ENCODE data around the gene PPARD.

Gene PPARD

GRCh38 chr6:35342258-35343091 is at the start of gene PPARD:
PPARD (plus strand) TSS chr6:35342558; CDS start chr6:35411088, 68,530 bp downstream.
- DNase-seq (ENCODE audit: low spot score in 2 of 2) (peak; percentile 95 to 97), ATAC-seq (replicated peaks; ENCODE audit: extremely low read depth, poor library complexity, severe bottlenecking) (peak; percentile 98)
- Mint-ChIP-seq H3K4me3 (peak within 1 kb of the TSS; percentile 89), H3K4me1 (peaks cover 38% of the 10 kb centered on the region), H3K27me3 (no peaks in the 10 kb centered on the region), H3K36me3 (ENCODE audit: insufficient read depth) (peaks cover 24% of the 10 kb centered on the region), H3K9me3 (no peaks in the 10 kb centered on the region), H3K27ac (ENCODE audit: low read depth) (peak within 1 kb of the TSS; percentile 96)

DNA sequence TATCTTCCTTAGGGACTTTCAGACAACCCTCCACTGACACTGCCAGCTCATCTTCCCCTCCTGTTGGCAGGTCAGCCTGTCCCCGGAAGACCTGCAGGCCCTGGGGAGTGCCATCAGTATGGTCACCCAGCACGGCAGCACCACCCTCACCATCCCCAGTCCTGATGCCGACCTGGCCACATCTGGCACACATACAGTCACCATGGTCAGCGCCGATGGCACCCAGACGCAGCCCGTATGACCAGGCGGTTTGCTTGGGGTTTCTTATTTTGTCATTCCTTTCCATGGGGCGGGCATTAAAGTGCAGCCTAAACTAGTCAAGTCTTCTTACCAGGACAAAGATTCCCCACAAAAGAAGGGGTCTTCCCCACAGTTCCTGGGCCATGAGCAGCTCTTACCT is 48.7 kb upstream of the PPARD start:
- no peak for DNase-seq (ENCODE audit: low spot score in 2 of 2)
- Mint-ChIP-seq H3K36me3 (ENCODE audit: insufficient read depth) (peaks cover 33% of the 10 kb centered on the region), H3K4me3 (no peak overlapping the region), H3K4me1 (peaks cover 9% of the 10 kb centered on the region), H3K9me3 (no peaks in the 10 kb centered on the region), H3K27ac (ENCODE audit: low read depth) (no peak overlapping the region), H3K27me3 (no peaks in the 10 kb centered on the region)
- ATAC-seq (replicated peaks; ENCODE audit: extremely low read depth, poor library complexity, severe bottlenecking) = no peak

- Mint-ChIP-seq H3K4me3 (no peak overlapping the region), H3K9me3 (no peaks in the 10 kb centered on the region), H3K4me1 (peaks cover 16% of the 10 kb centered on the region), H3K27me3 (no peaks in the 10 kb centered on the region), H3K36me3 (ENCODE audit: insufficient read depth) (peaks cover 28% of the 10 kb centered on the region), H3K27ac (ENCODE audit: low read depth) (peak overlapping the region; percentile 13)
- ATAC-seq (replicated peaks; ENCODE audit: extremely low read depth, poor library complexity, severe bottlenecking) (no peak), DNase-seq (ENCODE audit: low spot score in 2 of 2) (no peak)
Measured at GRCh38 chr6:35294308-35294945, 47.9 kb upstream of the PPARD start.

- no peak overlapping the region for H3K27ac Mint-ChIP-seq (ENCODE audit: low read depth)
- H3K36me3 Mint-ChIP-seq (ENCODE audit: insufficient read depth) = peaks cover 25% of the 10 kb centered on the region
- no peaks in the 10 kb centered on the region for H3K9me3 Mint-ChIP-seq
- H3K4me3 Mint-ChIP-seq = no peak overlapping the region
- H3K4me1 Mint-ChIP-seq = peaks cover 22% of the 10 kb centered on the region
- ATAC-seq (replicated peaks; ENCODE audit: extremely low read depth, poor library complexity, severe bottlenecking) (no peak), DNase-seq (ENCODE audit: low spot score in 2 of 2) (no peak)
- H3K27me3 Mint-ChIP-seq = no peaks in the 10 kb centered on the region
Measured at GRCh38 chr6:35295036-35295435, 47.3 kb upstream of the PPARD start.

GRCh38 chr6:35295521-35296315 is 46.6 kb upstream of the PPARD start:
- Mint-ChIP-seq H3K36me3 (ENCODE audit: insufficient read depth) (peaks cover 20% of the 10 kb centered on the region), H3K9me3 (no peaks in the 10 kb centered on the region), H3K4me3 (no peak overlapping the region), H3K4me1 (peaks cover 29% of the 10 kb centered on the region), H3K27ac (ENCODE audit: low read depth) (no peak overlapping the region), H3K27me3 (no peaks in the 10 kb centered on the region)
- ATAC-seq (replicated peaks; ENCODE audit: extremely low read depth, poor library complexity, severe bottlenecking) (no peak), DNase-seq (ENCODE audit: low spot score in 2 of 2) (no peak)

- H3K36me3 Mint-ChIP-seq (ENCODE audit: insufficient read depth) = peaks cover 16% of the 10 kb centered on the region
- peaks cover 39% of the 10 kb centered on the region for H3K4me1 Mint-ChIP-seq
- H3K27me3 Mint-ChIP-seq = no peaks in the 10 kb centered on the region
- ATAC-seq (replicated peaks; ENCODE audit: extremely low read depth, poor library complexity, severe bottlenecking) (no peak), DNase-seq (ENCODE audit: low spot score in 2 of 2) (no peak)
- peak overlapping the region; percentile 86 for H3K4me3 Mint-ChIP-seq
- peak overlapping the region; percentile 90 for H3K27ac Mint-ChIP-seq (ENCODE audit: low read depth)
- H3K9me3 Mint-ChIP-seq = no peaks in the 10 kb centered on the region
Measured at GRCh38 chr6:35296931-35297600, 45.3 kb upstream of the PPARD start.

GRCh38 chr6:35297601-35298481 is 44.5 kb upstream of the PPARD start, which contains the start of gene DEF6:
DEF6 (plus strand) TSS chr6:35297818; CDS start chr6:35297857, 39 bp downstream.
- Mint-ChIP-seq H3K27me3 (no peaks in the 10 kb centered on the region), H3K4me1 (peaks cover 45% of the 10 kb centered on the region), H3K4me3 (peak within 1 kb of the TSS; percentile 86), H3K36me3 (ENCODE audit: insufficient read depth) (peaks cover 19% of the 10 kb centered on the region), H3K27ac (ENCODE audit: low read depth) (peak within 1 kb of the TSS; percentile 90), H3K9me3 (no peaks in the 10 kb centered on the region)
- peak; percentile 85 for ATAC-seq (replicated peaks; ENCODE audit: extremely low read depth, poor library complexity, severe bottlenecking)
- peak; percentile 73 to 84 for DNase-seq (ENCODE audit: low spot score in 2 of 2)

GRCh38 chr6:35298625-35299140 is 43.7 kb upstream of the PPARD start:
- no peak for DNase-seq (ENCODE audit: low spot score in 2 of 2)
- Mint-ChIP-seq H3K9me3 (no peaks in the 10 kb centered on the region), H3K4me1 (peaks cover 54% of the 10 kb centered on the region), H3K27ac (ENCODE audit: low read depth) (peak overlapping the region; percentile 90), H3K27me3 (no peaks in the 10 kb centered on the region), H3K4me3 (peak overlapping the region; percentile 86), H3K36me3 (ENCODE audit: insufficient read depth) (peaks cover 27% of the 10 kb centered on the region)
- no peak for ATAC-seq (replicated peaks; ENCODE audit: extremely low read depth, poor library complexity, severe bottlenecking)

GRCh38 chr6:35299674-35300073 is 42.7 kb upstream of the PPARD start:
- Mint-ChIP-seq H3K36me3 (ENCODE audit: insufficient read depth) (peaks cover 30% of the 10 kb centered on the region), H3K27me3 (no peaks in the 10 kb centered on the region), H3K9me3 (no peaks in the 10 kb centered on the region), H3K27ac (ENCODE audit: low read depth) (peak overlapping the region; percentile 90), H3K4me3 (peak overlapping the region; percentile 86), H3K4me1 (peaks cover 58% of the 10 kb centered on the region)
- DNase-seq (ENCODE audit: low spot score in 2 of 2) (no peak), ATAC-seq (replicated peaks; ENCODE audit: extremely low read depth, poor library complexity, severe bottlenecking) (no peak)

GRCh38 chr6:35300848-35301247 is 41.5 kb upstream of the PPARD start:
- peak in 1 of 2 donors; percentile 47 for DNase-seq (ENCODE audit: low spot score in 2 of 2)
- Mint-ChIP-seq H3K4me3 (peak overlapping the region; percentile 86), H3K27ac (ENCODE audit: low read depth) (peak overlapping the region; percentile 90), H3K9me3 (no peaks in the 10 kb centered on the region), H3K4me1 (peaks cover 58% of the 10 kb centered on the region), H3K36me3 (ENCODE audit: insufficient read depth) (peaks cover 33% of the 10 kb centered on the region), H3K27me3 (no peaks in the 10 kb centered on the region)
- ATAC-seq (replicated peaks; ENCODE audit: extremely low read depth, poor library complexity, severe bottlenecking) = peak; percentile 44

- Mint-ChIP-seq H3K9me3 (no peaks in the 10 kb centered on the region), H3K27ac (ENCODE audit: low read depth) (peak overlapping the region; percentile 90), H3K4me3 (peak overlapping the region; percentile 86), H3K36me3 (ENCODE audit: insufficient read depth) (peaks cover 43% of the 10 kb centered on the region), H3K27me3 (no peaks in the 10 kb centered on the region), H3K4me1 (peaks cover 70% of the 10 kb centered on the region)
- ATAC-seq (replicated peaks; ENCODE audit: extremely low read depth, poor library complexity, severe bottlenecking) (peak; percentile 94), DNase-seq (ENCODE audit: low spot score in 2 of 2) (peak; percentile 71 to 83)
Measured at GRCh38 chr6:35302604-35303241, 39.6 kb upstream of the PPARD start.

Measured in central memory CD8-positive, alpha-beta T cell (primary cell).